GM23338 (cell line): Measurements from ENCODE around the gene AGER.

ENCODE experiments used
- CTCF ChIP-seq, 2 experiments: fragments of 200-600 bp in 1 of 2; sonication (generic) in 1 of 2; conservative IDR thresholded peaks; 2 replicates each; pipeline versions ENCODE4 v1.5.1 to v1.6.1; 2016 to 2017; ENCODE audit warnings: antibody characterized with exemption in 2 of 2, low read depth in 2 of 2, mild to moderate bottlenecking in 2 of 2, moderate library complexity in 1 of 2
- EZH2 ChIP-seq: fragments of 200-600 bp; sonication (generic); IDR thresholded peaks from one replicate; pipeline ENCODE4 v1.8.0; 2017; ENCODE audit warnings: antibody characterized with exemption, mild to moderate bottlenecking, low read depth; ENCODE audit not compliant: unreplicated experiment
- POLR2AphosphoS5 ChIP-seq: IDR thresholded peaks from 2 replicates; pipeline ENCODE4 v1.6.1; 2016; ENCODE audit warnings: antibody characterized with exemption, low read depth
- REST ChIP-seq: IDR thresholded peaks from one replicate; pipeline ENCODE4 v1.6.1; 2018; ENCODE audit warnings: antibody characterized with exemption; ENCODE audit not compliant: unreplicated experiment

- TF ChIP-seq EZH2 (no peak), REST (no peak), POLR2AphosphoS5 (no peak), CTCF (conservative IDR thresholded peaks at IDR 0.05; ENCODE audit: low read depth in 2 of 2) (no peak)
Observed at GRCh38 chr6:32210191-32210601, 26.1 kb upstream of the AGER start.
